ENCODE measurements around the gene SWI5. TPM values are rescaled to one million over a fixed set of nuclear protein-coding genes. Genes with fewer than 3 reads are reported as not detected.

Gene SWI5
- total and polyA plus RNA-seq, 12 donors = 13.9 to 46.3 (median 20.8) TPM

- H3K27me3 ChIP-seq = no peaks in the 10 kb centered on the region
- intact Hi-C loops (cut with DNase I) = no loop called here
- no peak overlapping the region for H3K27ac ChIP-seq
- H3K4me3 ChIP-seq = no peak overlapping the region
- no peak for ATAC-seq
- TF ChIP-seq CTCF (IDR thresholded peaks at IDR 0.05) = no peak
- H3K4me1 ChIP-seq = peaks cover 0 to 33% (median 8%) of the 10 kb centered on the region in 9 donors
- DNase-seq = no peak
- peaks cover 0 to 32% (median 5%) of the 10 kb centered on the region in 9 donors for H3K36me3 ChIP-seq
- H3K9me3 ChIP-seq = no peaks in the 10 kb centered on the region
- WGBS, 2 donors = 92 to 95% methylated on average over 6 of the region's 6 CpGs
These were observed 6.4 kb downstream of the SWI5 start for GRCh38 chr9:128282500-128282899.

- no peak for TF ChIP-seq CTCF (IDR thresholded peaks at IDR 0.05)
- H3K27me3 ChIP-seq = no peaks in the 10 kb centered on the region
- H3K27ac ChIP-seq = no peak overlapping the region
- H3K4me3 ChIP-seq = no peak overlapping the region
- H3K9me3 ChIP-seq = no peaks in the 10 kb centered on the region
- DNase-seq = no peak
- peaks cover 0 to 9% (median 0%) of the 10 kb centered on the region in 9 donors for H3K4me1 ChIP-seq
- peak in 1 of 8 donors; percentile 14 for ATAC-seq
- 94 to 96% methylated on average over 12 of the region's 12 CpGs for WGBS, 2 donors
- intact Hi-C loops (cut with DNase I) = no loop called here
- peaks cover 0 to 55% (median 9%) of the 10 kb centered on the region in 9 donors for H3K36me3 ChIP-seq
These were observed 9.1 kb downstream of the SWI5 start for GRCh38 chr9:128285033-128285784.

- Histone ChIP-seq H3K27ac (no peak overlapping the region), H3K27me3 (no peaks in the 10 kb centered on the region), H3K4me1 (peaks cover 0 to 8% (median 0%) of the 10 kb centered on the region in 9 donors), H3K9me3 (no peaks in the 10 kb centered on the region), H3K4me3 (no peak overlapping the region), H3K36me3 (peaks cover 0 to 65% (median 9%) of the 10 kb centered on the region in 9 donors)
- DNase-seq (peak; percentile 47 to 59), ATAC-seq (peak; percentile 58 to 88 (median 75))
- 35 to 49% methylated on average over 6 of the region's 6 CpGs for WGBS, 2 donors
- no peak for TF ChIP-seq CTCF (IDR thresholded peaks at IDR 0.05)
- intact Hi-C loops (cut with DNase I) = no loop called here
These were observed 10.4 kb downstream of the SWI5 start for GRCh38 chr9:128286440-128286839.

DNA sequence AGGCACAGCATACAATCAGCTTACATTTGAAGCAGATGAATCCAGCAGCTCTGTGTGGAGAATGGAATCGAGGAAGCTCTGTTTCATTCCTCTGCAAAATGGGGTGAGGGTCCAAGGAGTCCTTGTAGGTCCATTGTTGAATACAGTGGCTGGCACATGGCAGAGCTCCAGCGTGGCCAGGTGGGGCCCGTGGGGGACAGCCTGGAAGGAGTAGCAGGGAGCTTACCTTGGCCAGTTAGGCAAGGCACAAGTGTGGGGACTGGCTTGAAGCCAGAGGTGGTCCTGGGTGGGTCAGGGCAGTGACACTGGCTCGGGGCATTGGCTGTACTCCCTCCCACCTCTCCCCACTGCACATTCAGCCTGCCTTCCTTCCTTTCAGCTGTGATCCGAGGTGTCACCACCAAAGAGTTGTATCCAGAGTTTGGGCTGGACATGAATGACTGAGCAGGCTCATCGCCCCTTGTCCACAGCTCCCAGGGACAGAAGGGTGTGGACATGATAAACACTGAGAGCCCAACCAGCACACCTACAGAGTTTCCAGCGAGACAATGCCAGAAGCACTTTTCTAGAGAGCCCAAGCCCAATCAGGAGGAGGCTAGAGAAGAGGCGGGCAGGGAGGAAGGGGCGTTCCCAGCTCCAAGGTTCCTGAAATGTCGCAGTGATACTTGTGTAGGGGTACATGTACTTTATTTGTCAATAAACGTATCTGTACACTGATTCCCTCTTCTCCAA lies 12.4 kb downstream of the SWI5 start:
- H3K27ac ChIP-seq = no peak overlapping the region
- ATAC-seq (no peak), DNase-seq (no peak)
- H3K36me3 ChIP-seq = peaks cover 0 to 71% (median 9%) of the 10 kb centered on the region in 9 donors
- no peak for TF ChIP-seq CTCF (IDR thresholded peaks at IDR 0.05)
- H3K4me1 ChIP-seq = peaks cover 0 to 8% (median 0%) of the 10 kb centered on the region in 9 donors
- intact Hi-C loops (cut with DNase I) = no loop called here
- WGBS, 2 donors = 85 to 86% methylated on average over 11 of the region's 11 CpGs
- no peaks in the 10 kb centered on the region for H3K27me3 ChIP-seq
- no peaks in the 10 kb centered on the region for H3K9me3 ChIP-seq
- H3K4me3 ChIP-seq = no peak overlapping the region

Measured in heart right ventricle (tissue), 16 donors.